NOMO-1 (cell line): ENCODE measurements around the gene NTN5.
"Not testable (repeated sequence)": the region's sequence is repeated elsewhere in the genome, so short reads cannot be mapped to it uniquely, and the experiment has no call there.

Source experiments
- DNase-seq, 2 experiments: peaks; one replicate each; lab custom pipeline; 2025; ENCODE audit not compliant: unreplicated experiment in 2 of 2; lab: John Stamatoyannopoulos, UW

NTN5 gene

GRCh38 chr19:48645620-48646000 lies 27.2 kb downstream of the NTN5 start:
- no peak for DNase-seq

DNA sequence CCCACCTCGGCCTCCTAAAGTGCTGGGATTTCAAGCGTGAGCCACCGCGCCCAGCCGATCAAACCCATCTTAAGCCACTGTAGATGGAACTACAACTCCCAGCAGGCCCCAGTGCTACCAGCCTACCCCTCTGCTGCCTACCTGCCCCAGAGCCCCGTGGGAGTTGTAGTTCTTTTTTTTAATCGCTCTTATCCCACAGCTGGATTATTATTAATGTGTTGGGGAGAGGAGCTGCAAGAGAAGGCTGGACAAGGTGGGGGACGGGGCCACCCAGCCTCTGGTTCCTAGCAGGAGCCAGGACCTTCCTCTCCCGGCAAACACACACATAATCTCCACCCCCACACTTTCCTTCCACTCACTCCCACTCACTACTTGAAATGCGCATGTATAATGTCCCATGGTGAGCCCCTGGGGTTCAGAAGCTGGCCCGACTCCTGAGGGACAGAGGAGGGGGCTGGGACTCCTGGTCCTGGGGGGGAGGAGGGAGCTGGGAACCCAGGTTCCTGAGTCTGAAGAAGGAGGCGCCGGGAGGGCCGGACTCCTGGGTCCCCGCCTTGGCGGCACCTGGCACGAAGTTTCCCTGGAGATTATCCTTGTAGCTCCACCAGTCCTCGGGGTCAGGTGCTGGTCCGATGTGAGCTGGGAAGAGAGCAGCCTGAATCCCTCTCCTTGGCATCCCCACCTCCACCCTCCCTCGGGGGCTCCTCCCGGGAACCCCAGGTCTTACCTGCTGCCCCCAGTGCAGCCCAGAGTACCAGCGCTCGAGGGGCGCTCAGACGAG lies 27.8 kb downstream of the NTN5 start:
- peak; percentile 67 to 71 for DNase-seq

- DNase-seq = no peak
Observed at GRCh38 chr19:48644355-48644754, 28.5 kb downstream of the NTN5 start.

DNA sequence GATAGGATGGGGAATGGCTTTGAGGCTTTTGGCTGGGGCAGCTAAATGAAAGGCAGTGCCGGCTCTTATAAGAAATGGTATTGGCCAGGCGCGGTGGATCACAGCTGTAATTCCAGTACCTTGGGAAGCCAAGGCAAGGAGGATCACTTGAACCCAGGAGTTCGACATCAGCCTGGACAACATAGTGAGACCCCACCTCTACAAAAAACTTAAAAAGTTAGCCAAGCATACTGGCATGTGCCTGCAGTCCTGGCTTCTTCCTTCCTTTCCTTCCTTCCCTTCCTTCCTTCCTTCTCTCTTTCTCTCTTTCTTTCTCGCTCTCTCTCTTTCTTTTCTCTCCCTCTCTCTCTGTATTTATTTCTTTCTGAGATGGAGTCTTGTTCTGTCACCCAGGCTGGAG lies 30.0 kb downstream of the NTN5 start:
- DNase-seq = no peak

- no peak for DNase-seq
Observed at GRCh38 chr19:48641850-48642249, 31.0 kb downstream of the NTN5 start.

- no peak for DNase-seq
Observed at GRCh38 chr19:48639483-48640375, 33.1 kb downstream of the NTN5 start.

DNA sequence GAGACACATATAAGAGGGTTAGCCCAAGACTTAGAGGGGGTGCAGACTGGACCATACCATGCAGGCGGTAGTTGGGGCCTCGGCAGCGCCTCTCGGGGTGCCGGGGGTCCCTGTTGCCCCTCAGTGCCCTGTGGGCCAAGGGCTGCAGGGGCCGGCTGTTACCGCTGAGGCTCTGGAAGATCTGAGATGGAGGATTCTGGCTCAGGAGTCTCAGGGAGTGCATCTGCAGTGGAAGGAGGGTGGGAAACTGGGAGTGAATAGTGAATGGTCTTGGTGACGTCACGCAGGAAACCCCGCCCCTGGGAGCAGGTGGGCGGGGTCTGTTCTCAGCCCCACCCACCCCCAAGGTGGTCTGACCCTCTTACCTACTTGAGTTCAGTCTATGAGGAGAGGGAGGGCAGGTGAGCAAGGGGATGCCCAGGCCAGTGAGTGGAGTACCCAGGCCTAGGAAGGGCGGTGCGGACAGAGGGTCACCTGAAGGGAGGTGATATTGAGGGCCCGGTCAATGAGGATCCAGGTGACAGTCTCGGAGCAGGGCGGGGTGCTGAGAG lies 33.9 kb downstream of the NTN5 start:
- DNase-seq = no peak

DNA sequence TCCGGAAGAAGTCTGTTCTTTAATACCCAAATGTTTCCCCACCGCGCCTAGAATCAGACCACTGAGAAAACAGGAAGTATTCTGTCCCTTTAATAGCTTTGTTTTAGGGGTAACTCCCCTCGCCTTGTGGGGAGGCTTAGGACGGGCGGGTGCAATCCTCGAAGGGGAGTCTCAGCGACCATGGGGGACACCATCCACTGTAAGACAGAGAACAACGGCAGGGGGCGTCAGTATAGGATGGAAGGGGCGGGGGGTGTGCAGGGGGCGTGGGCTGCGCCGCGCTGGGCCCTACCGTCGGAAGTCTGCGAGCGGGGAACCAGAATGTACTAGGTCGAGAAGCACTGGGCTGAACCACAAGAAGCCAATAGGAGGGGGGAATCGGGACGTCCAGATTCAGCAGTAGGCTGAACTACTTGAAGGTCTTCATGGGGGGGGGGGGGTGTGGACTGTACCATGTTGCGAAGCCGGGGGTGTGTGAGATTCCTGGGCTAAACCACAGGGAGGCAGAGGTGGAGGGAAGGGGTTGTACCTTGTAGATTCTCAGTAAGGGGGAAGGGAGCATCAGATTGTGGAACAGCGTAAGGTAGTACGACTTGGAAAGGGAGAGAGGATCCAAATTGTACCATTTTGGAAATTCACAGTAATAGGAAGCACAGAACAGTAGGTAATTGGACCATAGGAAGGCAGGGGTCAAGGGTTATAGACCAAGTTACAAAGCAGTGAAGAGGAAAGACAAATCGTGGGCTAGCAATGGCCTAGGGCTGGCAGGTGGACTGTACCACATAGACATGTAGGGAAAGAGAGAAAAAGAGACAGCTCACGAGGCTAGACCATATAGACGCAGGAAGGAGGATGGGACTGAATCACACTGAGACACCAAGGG lies 34.6 kb downstream of the NTN5 start:
- peak; percentile 85 to 89 for DNase-seq

DNA sequence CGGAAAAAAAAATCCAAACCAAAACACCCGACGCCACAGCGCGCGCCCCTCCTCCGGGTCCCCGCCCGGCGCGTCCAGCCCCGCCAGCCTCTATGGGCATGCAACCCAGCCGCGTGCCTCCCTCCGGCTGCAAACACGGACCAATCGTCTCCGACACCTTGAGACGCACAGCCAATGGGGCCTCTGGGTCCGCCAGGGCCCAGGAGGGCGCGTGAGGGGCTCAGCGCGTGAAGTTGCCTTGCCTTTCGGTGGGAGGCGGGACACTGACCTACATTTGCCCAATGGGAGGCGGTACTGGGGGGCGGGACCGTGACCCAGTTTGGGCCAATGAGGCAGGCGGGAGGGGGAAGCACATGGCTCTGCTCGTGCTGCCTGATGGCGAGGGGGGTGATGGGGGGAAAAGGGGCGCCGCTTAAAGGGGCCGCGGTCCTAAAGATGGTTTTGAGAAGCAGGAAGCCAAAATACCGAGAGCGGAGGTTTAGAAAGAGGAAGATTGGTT lies 35.3 kb downstream of the NTN5 start:
- peak; percentile 99 to 100 for DNase-seq

- DNase-seq = peak in 1 of 2 experiments; percentile 69
Observed at GRCh38 chr19:48636859-48637448, 35.9 kb downstream of the NTN5 start, which contains the start of gene DBP. DBP (minus strand) TSS chr19:48637379; CDS start chr19:48636994, 385 bp downstream.

DNA sequence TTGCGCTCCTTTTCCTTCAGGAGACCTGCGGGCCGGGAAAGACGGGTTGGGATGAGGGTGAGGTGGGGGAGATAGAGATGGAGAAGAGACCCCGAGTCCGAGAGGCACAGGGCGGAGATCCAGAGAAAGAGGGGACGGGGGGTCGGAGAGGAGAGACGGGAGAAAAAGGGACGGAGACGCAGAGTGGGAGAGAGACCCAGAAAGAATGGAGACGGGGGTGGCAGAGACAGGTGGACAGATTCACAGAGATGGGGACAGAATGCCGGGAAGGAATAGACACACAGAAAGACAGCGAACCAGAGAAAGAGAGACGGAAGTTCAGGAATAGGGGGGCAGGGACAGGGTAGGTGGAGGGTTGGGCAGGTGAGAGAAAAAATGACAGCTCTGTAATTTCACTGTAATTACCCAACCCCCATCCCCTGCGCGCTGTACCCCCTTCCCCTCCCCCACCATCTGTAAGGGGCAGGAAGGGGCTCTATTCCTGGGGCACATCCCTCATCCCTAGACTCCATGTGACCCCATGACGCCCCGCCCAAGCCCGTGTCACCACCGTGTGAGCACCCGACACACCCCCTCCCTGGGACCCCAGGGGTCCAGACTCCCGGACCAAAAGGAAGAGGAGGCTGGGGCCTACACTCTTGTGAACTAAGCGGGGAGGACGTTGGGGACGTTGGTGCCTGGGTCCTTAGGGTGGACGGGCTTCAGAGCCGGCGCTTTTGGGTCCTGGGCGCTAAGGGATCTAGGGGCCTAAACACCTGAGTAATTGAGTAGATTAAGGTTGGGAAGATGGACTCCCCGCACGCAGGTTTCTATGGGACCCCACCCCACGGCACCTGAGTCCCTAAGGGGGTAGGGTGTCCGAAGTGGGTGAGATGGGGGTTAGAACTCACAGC lies 36.6 kb downstream of the NTN5 start:
- DNase-seq = no peak

DNA sequence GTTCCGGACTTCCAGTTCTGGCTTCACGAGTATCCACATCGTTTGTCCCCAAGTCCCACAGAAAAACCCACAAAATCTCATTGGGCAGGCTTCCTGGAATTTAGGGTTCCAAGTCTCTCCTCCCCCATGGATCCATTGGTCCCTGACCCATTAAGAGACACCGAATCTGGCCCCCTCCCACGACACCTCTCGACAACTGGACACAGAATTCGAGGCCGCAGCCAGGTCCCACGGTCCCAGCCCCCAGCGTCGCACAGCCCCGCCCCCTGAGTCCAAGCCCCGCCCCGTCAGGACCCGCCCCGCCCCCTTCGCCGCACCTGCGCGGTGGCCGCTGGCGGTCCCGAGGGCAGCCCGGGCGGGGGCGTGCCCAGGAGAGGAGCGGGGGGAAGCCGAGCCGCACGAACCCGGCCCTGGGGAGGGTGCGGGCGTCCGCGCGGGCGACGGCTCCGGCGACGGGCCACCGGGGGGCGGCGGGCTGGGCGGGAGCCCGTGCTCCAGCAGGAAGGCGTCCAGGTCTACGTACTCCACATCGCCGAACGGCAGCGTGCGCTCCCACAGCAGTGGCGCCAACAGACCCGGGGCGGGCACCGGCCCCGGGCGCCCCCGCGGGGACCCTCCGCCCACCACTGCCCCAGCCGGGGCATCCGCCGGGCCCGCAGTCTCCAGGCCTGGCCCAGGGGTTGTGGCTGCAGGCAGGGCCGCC lies 37.4 kb downstream of the NTN5 start:
- peak; percentile 23 to 50 for DNase-seq

DNA sequence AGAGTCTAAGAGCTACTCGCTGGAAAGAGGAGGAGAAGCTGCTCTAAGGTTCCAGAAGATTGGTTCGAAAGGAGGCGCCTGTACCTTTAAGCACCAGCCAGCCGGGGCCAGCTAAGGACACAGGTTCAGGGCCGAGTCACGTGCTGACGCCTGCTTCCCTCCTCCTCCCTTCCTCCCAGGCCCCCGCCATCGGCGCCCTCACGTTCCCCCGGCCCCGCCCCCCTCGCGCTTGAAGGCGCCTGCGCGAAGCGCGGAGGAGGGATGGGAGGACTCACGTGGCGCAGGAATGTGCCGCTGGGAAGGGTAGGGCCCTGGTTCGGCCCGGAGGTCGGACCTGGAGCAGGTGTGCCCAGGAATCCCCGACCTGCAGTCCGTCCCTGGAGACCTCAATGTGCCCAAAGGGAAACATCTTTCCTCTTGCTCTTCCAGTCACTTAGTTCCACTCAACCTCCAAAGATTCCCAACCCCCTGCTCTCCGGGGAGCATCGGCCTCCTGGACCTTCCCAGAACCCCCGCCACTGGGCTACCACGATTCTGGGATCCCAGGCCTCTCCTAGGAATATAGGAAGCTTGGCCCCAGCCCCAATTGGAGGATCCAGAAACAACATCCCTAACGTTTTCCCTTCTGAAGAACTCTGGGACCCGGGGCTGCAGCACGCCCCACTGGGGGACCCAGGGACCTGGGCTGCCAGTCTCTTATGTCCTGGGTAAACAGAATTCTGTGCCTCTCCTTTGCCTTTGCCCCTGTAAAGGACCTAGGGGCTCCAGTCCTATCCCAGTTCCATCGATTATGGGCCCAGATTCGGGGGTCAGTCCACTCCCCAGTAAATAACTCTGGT lies 38.2 kb downstream of the NTN5 start:
- peak; percentile 95 to 96 for DNase-seq

- no peak for DNase-seq
Observed at GRCh38 chr19:48634036-48634342, 38.8 kb downstream of the NTN5 start.

- DNase-seq = no peak
Observed at GRCh38 chr19:48633148-48634035, 39.4 kb downstream of the NTN5 start.

- no peak for DNase-seq
Observed at GRCh38 chr19:48632692-48633147, 40.1 kb downstream of the NTN5 start.

DNA sequence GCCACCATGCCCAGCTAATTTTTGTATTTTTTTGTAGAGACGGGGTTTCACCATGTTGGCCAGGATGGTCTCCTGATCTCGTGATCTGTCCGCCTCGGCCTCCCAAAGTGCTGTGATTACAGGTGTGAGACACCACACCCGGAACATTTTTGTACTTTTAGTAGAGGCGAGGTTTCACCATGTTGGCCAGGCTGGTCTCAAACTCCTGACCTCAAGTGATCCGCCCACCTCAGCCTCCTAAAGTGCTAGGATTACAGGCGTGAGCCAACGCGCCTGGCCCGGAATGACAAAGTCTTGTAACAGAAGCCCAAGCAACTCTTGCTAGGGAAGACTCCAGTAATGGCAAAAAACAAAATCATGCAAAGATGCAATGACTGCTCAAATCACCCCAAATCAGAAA lies 40.5 kb downstream of the NTN5 start:
- DNase-seq = not testable (repeated sequence)
